ENCODE measurements around the gene MMP13.
"Not testable (repeated sequence)": the region's sequence is repeated elsewhere in the genome, so short reads cannot be mapped to it uniquely, and the experiment has no call there.

Gene MMP13

GRCh38 chr11:102936864-102937509 lies 18.5 kb downstream of the MMP13 start:
- DNase-seq (ENCODE audit: low read depth in 4 of 4, low spot score in 1 of 4): no peak

GRCh38 chr11:102935514-102935913 lies 20.0 kb downstream of the MMP13 start:
- no peak for DNase-seq (ENCODE audit: low read depth in 4 of 4, low spot score in 1 of 4)

- DNase-seq (ENCODE audit: low read depth in 4 of 4, low spot score in 1 of 4): no peak
Observed at GRCh38 chr11:102934735-102935134, 20.8 kb downstream of the MMP13 start.

- DNase-seq (ENCODE audit: low read depth in 4 of 4, low spot score in 1 of 4): no peak
Observed at GRCh38 chr11:102933627-102934026, 21.9 kb downstream of the MMP13 start.

GRCh38 chr11:102932678-102933077 lies 22.9 kb downstream of the MMP13 start:
- DNase-seq (ENCODE audit: low read depth in 4 of 4, low spot score in 1 of 4): no peak

- no peak for DNase-seq (ENCODE audit: low read depth in 4 of 4, low spot score in 1 of 4)
Observed at GRCh38 chr11:102930451-102930850, 25.1 kb downstream of the MMP13 start.

- DNase-seq (ENCODE audit: low read depth in 4 of 4, low spot score in 1 of 4): no peak
Observed at GRCh38 chr11:102929972-102930371, 25.6 kb downstream of the MMP13 start.

GRCh38 chr11:102929166-102929565 lies 26.4 kb downstream of the MMP13 start:
- DNase-seq (ENCODE audit: low read depth in 4 of 4, low spot score in 1 of 4): no peak

GRCh38 chr11:102928247-102928646 lies 27.3 kb downstream of the MMP13 start:
- no peak for DNase-seq (ENCODE audit: low read depth in 4 of 4, low spot score in 1 of 4)

- DNase-seq (ENCODE audit: low read depth in 4 of 4, low spot score in 1 of 4): no peak
Observed at GRCh38 chr11:102927624-102927990, 27.9 kb downstream of the MMP13 start.

GRCh38 chr11:102926961-102927623 lies 28.4 kb downstream of the MMP13 start:
- no peak for DNase-seq (ENCODE audit: low read depth in 4 of 4, low spot score in 1 of 4)

- DNase-seq (ENCODE audit: low read depth in 4 of 4, low spot score in 1 of 4): no peak
Observed at GRCh38 chr11:102926517-102926916, 29.0 kb downstream of the MMP13 start.

GRCh38 chr11:102925988-102926387 lies 29.5 kb downstream of the MMP13 start:
- DNase-seq (ENCODE audit: low read depth in 4 of 4, low spot score in 1 of 4): no peak

GRCh38 chr11:102924851-102925380 lies 30.6 kb downstream of the MMP13 start:
- DNase-seq (ENCODE audit: low read depth in 4 of 4, low spot score in 1 of 4): no peak

GRCh38 chr11:102921587-102922220 lies 33.8 kb downstream of the MMP13 start:
- DNase-seq (ENCODE audit: low read depth in 4 of 4, low spot score in 1 of 4): no peak

- no peak for DNase-seq (ENCODE audit: low read depth in 4 of 4, low spot score in 1 of 4)
Observed at GRCh38 chr11:102920118-102920684, 35.3 kb downstream of the MMP13 start.

- DNase-seq (ENCODE audit: low read depth in 4 of 4, low spot score in 1 of 4): no peak
Observed at GRCh38 chr11:102915044-102915375, 40.5 kb downstream of the MMP13 start.

GRCh38 chr11:102914238-102915043 lies 41.1 kb downstream of the MMP13 start:
- DNase-seq (ENCODE audit: low read depth in 4 of 4, low spot score in 1 of 4): no peak

- no peak for DNase-seq (ENCODE audit: low read depth in 4 of 4, low spot score in 1 of 4)
Observed at GRCh38 chr11:102912482-102912830, 43.1 kb downstream of the MMP13 start.

- no peak for DNase-seq (ENCODE audit: low read depth in 4 of 4, low spot score in 1 of 4)
Observed at GRCh38 chr11:102911758-102912481, 43.6 kb downstream of the MMP13 start.

- not testable (repeated sequence) for DNase-seq (ENCODE audit: low read depth in 4 of 4, low spot score in 1 of 4)
Observed at GRCh38 chr11:102905848-102906247, 49.7 kb downstream of the MMP13 start.

Measured in stimulated activated CD4-positive, alpha-beta T cell treated with anti-CD3 and anti-CD28 coated beads, Interleukin-1b, Interleukin-23, amount 100 ng/mL, for 24 hours (primary cell).